Measurements from ENCODE around the gene NDUFB10.

DNA sequence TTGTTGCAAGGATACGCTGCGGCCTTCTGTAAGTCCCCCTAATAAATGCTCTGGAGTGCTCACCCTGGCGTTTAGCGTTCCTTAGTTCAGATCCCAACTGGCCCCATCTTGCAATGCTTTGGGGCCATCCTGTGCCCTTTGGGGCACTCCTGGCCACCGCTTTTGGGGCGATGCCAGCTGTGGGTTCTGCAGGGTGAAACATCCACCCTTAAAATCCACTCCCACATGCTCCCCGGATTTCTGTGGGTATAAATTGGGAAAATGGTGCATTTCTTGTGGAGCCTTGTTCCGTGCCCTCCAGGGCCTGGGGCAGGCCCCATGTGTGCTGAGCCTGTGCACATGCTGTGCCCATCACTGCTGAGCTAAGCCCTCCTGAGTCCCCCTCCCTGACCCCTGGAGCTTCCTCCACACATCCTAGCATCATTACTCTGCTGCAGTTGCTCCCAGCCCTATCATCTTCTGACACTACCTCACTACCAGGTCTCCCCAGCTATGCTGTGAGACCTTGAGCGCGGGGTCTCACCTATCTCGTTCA lies 22.3 kb upstream of the NDUFB10 start:
- TF ChIP-seq, protein P1, sequence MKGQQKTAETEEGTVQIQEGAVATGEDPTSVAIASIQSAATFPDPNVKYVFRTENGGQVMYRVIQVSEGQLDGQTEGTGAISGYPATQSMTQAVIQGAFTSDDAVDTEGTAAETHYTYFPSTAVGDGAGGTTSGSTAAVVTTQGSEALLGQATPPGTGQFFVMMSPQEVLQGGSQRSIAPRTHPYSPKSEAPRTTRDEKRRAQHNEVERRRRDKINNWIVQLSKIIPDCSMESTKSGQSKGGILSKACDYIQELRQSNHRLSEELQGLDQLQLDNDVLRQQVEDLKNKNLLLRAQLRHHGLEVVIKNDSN (IDR thresholded peaks at IDR 0.05; ENCODE audit: borderline replicate concordance, low read depth): no peak
- TF ChIP-seq, protein P2, sequence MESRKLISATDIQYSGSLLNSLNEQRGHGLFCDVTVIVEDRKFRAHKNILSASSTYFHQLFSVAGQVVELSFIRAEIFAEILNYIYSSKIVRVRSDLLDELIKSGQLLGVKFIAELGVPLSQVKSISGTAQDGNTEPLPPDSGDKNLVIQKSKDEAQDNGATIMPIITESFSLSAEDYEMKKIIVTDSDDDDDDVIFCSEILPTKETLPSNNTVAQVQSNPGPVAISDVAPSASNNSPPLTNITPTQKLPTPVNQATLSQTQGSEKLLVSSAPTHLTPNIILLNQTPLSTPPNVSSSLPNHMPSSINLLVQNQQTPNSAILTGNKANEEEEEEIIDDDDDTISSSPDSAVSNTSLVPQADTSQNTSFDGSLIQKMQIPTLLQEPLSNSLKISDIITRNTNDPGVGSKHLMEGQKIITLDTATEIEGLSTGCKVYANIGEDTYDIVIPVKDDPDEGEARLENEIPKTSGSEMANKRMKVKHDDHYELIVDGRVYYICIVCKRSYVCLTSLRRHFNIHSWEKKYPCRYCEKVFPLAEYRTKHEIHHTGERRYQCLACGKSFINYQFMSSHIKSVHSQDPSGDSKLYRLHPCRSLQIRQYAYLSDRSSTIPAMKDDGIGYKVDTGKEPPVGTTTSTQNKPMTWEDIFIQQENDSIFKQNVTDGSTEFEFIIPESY (IDR thresholded peaks at IDR 0.05; ENCODE audit: borderline replicate concordance, low read depth): no peak
- TF ChIP-seq EZH2phosphoT487 (IDR thresholded peaks at IDR 0.05; ENCODE audit: borderline replicate concordance, low read depth): no peak
